HG03159 (cell line): ENCODE measurements around the gene VPS39.

Experiments used
- ATAC-seq: cut with Tn5 transposase; IDR thresholded peaks from one replicate; pipeline ENCODE4 v1.9.1; 2021; ENCODE audit warnings: mild to moderate bottlenecking, moderate library complexity; ENCODE audit not compliant: unreplicated experiment

Gene VPS39

DNA sequence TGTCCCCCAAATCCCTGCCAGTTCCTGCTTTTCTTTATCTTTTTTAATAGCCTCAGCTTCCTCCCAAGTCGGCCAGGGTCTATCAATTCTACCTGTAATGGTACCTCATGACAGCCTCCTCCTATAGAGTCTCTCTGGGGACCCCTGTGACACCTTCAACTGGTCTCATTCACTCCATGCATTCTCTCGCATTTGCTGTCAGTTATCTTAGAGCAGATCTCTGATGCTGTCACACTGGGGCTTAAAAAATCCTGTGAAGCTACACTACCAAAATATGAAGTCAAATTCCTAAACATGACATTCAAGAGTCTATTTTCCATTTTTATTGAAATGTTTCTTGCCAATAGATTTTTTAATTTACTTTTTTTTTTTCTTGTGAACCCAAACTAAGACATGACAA lies 5.5 kb downstream of the VPS39 start:
- no peak for ATAC-seq

GRCh38 chr15:42201801-42202200 lies 6.3 kb downstream of the VPS39 start:
- ATAC-seq: no peak

DNA sequence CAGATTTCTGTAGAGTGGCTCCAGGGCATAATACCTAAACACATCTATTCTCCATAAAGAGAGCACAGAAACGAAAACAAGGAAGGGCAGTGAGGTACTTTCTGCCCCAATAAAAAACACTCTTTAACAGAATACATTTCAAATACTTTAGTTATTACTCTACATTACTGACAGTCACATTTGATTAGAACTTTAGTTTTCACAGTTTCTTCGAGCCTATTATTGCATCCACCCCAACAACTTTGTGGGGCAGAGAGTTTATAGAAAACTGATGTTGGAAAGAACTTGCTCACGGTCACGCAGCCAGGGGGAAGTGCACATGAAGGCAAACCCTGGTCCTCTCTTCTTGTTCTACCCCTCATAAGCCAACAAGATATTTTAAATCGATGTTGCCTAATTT lies 9.0 kb downstream of the VPS39 start:
- no peak for ATAC-seq

DNA sequence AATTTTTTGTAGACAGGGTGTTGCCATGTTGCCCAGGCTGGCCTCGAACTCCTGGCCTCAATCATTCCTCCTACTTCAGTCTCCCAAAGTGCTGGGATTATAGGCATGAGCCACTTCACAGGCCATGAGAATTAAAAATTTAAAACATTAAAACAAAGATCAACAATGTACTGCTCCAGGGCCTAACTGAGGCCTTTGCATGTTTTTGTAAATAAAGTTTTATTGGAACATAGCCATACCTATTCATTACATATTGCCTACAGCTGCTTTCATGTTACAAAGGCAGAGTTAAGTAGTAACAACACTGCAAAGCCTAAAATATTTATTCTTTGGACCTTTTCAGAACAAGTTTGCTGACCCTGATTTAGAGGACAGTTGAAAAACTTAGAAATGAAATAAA lies 9.6 kb downstream of the VPS39 start:
- ATAC-seq: no peak

DNA sequence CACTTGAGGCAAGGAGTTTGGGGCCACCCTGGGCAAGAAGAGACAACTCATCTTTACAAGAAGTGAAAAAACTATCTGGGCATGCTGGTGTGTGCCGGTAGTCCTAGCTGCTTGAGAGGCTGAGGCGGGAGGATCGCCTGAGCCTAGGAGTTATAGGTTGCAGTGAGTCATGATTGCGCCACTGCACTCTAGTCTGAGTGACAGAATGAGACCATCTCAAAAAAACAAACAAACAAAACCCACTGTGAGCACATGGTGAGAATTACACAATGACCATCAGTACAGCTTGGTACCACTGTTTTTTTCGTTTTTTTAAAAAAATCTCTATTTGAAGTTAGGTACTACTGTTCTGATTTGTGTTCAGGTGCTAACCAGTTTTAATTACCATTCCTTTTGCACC lies 13.6 kb downstream of the VPS39 start:
- ATAC-seq: no peak

DNA sequence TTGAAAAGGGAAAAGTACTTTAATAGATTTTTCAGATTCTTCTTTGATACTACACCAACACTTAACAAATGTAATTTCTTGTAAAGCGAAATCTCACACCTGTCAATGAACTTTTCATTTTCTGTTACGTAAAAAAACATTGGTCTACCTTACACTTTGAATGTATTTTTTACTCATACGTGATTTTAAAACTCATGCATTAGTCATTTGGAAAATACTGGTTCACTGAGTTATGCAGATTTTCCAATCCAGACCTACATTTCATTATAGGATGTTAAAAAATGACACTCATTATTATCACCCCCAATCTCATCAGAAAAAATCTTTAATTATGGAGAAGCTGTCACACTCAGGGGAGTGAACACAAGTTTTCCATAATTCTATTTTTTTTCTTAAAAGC lies 14.7 kb downstream of the VPS39 start:
- ATAC-seq: no peak

- ATAC-seq: no peak
These were observed 16.3 kb downstream of the VPS39 start for GRCh38 chr15:42191610-42192346.

- no peak for ATAC-seq
These were observed 17.7 kb downstream of the VPS39 start for GRCh38 chr15:42190370-42190769.

DNA sequence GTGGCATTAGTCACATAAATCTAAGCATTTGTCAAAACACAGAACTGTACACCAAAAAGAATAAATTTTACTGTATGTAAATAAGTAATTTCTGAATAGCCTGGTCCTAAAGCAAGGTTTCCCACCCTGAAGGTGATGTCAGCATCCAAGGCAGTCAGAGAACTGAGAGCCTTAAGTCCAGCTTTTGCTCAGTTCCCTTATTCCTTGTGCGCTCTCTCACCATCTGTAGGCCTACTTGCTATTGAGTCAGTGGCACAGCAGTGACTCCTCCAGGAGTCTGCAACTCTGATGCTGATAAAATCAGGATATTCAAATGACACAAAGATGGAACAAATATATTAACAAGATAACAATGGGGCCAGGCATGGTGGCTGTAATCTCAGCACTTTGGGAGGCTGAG lies 22.3 kb downstream of the VPS39 start:
- no peak for ATAC-seq

DNA sequence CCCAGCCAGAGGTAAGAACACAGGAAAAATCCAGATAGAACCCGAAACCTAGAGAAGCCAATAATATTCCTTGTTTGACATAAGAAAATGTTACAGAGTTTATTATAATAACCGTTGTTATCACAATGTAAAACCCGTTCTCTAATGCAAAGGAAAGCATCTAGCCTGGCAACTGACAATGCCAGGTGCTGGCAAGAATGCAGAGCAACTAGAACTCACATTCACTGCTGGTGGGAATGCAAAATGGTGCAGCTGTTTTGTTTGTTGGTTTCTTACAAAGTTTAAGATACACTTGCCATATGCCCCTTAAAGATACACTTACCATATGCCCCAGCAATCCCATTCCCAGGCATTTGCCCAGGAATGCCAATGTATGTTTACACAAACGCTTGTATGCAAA lies 23.4 kb downstream of the VPS39 start:
- no peak for ATAC-seq

GRCh38 chr15:42184296-42184695 lies 23.8 kb downstream of the VPS39 start:
- no peak for ATAC-seq

DNA sequence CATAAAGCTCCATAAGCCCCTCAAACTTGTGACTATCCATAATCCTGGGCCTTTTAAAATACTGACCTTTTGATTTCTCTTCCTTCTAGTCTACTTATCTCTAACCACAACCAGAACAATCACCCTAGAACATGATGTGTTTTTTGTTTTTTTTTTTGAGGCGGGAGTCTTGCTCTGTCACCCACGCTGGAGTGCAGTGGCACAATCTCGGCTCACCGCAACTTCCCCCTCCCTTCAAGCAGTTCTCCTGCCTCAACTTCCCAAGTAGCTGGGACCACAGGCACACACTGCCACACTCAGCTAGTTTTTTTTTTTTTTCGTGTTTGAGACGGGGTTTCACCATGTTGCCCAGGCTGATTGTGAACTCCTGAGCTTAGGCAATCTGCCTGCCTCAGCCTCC lies 25.1 kb downstream of the VPS39 start:
- no peak for ATAC-seq

DNA sequence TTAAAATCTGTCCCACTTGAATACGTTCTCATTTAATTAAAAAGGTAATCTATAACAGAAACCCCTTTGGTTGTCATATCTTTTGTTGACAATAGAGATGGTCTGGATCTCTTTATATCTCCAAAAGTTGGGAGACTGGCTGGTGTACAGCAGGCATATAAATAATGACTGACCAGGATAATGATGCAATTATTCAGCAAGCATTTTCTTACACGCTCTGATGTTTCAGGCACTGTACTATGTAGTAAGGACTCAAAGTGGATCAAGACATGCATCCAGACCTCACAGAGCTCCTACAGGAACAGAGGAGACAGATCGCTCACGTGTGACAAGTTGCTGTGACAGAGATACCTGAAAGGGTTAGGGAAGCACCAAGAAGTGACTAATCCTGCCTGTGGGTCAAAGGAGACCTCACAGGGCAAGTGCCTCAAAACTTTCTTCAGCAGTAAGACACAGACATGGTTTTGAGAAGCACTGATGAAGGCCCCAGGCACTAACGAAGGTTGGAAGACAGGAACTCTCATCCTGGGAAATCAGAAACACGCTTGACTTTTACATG lies 25.7 kb downstream of the VPS39 start:
- no peak for ATAC-seq

DNA sequence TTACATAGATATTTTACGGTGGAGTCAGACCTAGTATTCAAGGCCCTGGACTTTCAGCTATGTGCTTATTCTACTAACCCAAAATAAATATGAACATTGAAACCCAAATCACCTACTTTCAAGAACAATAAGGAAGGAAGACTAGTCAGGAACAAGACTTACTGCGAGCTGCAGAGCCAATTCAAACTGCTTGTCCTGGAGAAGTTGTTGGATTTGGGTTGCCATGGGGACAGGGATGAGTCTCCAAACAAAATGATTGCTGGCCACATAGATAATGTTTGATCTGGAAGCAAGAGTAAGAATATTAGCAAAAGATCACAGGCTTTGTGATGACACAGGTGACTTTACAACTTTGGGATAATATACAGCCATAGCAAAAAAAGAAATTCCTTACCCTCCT lies 30.0 kb downstream of the VPS39 start:
- ATAC-seq: no peak

DNA sequence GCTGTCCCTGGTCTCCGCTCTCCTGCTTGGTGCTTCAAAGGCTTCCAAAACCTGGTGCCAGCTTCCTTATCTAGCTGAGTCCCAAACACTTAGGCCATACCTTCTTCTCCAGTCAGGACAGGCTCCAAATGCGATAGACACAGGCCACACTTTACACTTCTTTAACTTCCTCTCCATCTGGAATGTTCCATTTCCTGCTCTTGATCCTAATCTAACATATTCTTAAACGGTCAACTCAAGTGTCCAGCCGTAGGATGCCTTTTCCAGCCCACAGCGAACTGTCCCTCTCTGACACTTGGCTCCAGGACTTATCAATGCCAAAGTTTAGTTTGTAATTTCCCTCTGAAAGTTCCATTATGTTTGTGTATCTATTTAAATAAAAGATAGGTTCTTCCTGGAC lies 32.4 kb downstream of the VPS39 start:
- no peak for ATAC-seq

DNA sequence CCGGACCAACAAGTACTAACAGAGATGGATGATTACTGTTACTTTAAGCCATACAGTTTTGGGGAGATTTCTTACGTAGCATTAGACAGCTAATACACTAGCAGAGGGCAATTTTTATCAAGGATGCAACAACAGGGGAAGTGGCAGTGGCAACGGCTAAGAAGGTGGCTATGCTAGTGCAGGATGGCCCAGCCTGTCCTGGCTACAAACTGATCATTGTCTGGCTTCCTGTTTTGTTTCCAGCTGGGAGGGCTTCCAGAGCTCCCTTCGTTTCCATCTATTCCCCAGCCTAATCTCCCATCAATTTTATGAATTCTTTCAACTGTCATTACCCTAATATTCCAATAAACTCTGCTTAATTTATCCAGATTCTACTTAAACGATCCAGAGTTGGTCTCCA lies 35.6 kb downstream of the VPS39 start:
- no peak for ATAC-seq

GRCh38 chr15:42171795-42172194 lies 36.3 kb downstream of the VPS39 start:
- ATAC-seq: no peak

DNA sequence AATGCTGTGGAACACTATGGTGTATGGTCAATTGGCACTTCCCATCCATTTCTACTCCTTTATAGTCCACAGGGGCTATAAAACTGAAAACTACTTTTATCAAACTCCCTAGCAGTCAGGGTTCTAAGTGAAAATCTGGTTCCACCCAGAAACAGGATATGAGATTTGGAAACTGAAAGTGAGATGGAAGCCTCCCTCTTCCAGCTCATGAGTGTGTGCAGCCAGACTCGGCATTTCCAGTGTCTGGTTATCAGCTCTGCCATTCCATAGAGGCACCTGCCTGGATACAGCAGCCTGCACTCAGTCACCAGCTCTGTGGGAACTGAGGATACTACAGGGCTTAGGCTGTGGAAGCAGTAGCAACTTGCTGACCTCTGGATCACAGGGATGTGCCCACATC lies 37.0 kb downstream of the VPS39 start:
- no peak for ATAC-seq

DNA sequence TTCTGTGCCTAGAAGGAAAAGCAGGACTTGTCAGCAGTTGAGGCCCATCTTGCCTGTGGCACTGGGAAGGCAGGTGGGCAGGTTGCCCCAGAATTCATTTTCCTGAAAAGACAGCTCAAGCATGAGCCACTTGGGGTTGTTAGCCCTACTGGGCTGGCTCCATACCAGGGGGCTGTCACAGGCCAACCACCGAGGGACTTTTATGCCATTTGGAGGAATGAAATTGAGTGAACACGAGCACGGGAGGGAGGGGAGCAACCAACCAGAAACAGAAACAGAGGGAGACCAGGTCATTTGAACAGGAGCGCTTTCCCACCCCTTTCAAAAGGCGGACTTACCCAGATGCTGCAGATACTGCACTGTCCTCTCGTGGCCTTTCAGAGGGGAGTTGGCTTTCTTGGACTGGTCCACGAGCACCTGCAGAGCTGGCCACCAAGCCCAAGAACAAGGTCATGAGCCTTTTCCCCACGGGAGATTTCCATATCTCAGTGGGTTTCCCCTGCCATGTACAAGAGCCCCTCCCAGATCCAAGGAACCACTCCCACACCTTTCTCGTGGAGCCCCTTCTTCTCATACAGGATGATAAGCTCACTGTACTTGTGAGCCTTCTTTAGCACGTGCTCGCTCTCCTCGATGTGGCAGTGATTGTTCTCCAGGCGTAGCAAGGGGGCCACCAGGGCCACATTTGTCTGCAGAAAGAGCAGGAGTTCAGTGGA lies 41.7 kb downstream of the VPS39 start:
- ATAC-seq: no peak

- ATAC-seq: no peak
These were observed 43.0 kb downstream of the VPS39 start for GRCh38 chr15:42165106-42165505.

- ATAC-seq: no peak
These were observed 44.1 kb downstream of the VPS39 start for GRCh38 chr15:42163947-42164550.

DNA sequence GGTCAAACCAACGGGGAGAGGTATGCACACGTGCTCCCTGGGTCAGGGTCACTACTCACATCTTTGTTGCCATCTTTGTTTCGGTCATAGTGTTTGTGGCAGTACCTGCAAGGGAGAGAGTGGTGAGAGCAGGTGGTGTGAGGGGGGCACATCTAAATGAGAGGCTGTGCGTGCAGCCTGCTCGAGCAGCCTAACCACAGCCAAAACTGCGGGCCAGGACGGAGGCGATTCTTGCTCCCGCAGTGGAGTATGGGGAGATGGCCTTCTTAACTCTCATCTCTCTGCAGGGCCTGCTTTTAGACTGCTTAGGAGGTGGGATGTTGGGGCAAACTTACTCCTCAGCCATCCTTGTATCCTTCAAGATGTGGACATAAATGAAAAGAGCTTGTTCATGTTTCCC lies 44.8 kb downstream of the VPS39 start:
- ATAC-seq: no peak
